H1 (cell line): ENCODE measurements around the gene ZNF232. TPM values are rescaled to one million over a fixed set of nuclear protein-coding genes. Genes with fewer than 3 reads are reported as not detected.

Experiments used
- CREB1 ChIP-seq: IDR thresholded peaks from 2 replicates; pipeline ENCODE4 v1.6.1; 2012; ENCODE audit warnings: inconsistent platforms
- FOSL1 ChIP-seq: IDR thresholded peaks from 2 replicates; pipeline ENCODE4 v1.6.1; 2011; ENCODE audit warnings: mild to moderate bottlenecking, low read depth, low read length, moderate library complexity; ENCODE audit not compliant: insufficient read depth
- JUND ChIP-seq: IDR thresholded peaks from 2 replicates; pipeline ENCODE4 v1.6.1; 2011; ENCODE audit warnings: mild to moderate bottlenecking, improper control_type of control experiment, low read length
- KDM4A ChIP-seq: IDR thresholded peaks from one replicate; pipeline ENCODE4 v1.7.1; 2012; ENCODE audit warnings: low read depth, mild to moderate bottlenecking, moderate library complexity, low read length, inconsistent platforms; ENCODE audit not compliant: severe bottlenecking
- polyA plus RNA-seq, 7 experiments: library from polyadenylated mRNA; depleted of rRNA in 3 of 7; stranded (reverse) in 5 of 7; unstranded in 2 of 7; fragments of >200 nt in 5 of 7; fragments of 200-250 nt in 2 of 7; gene quantifications; 1 replicate in 5 of 7; 2 replicates in 1 of 7; 4 replicates in 1 of 7; pipeline versions ENCODE4 v1.2.1 to v1.2.3, GENCODE V29; 2011 to 2013; ENCODE audit warnings: missing spikeins in 2 of 7, mixed read lengths in 2 of 7
- total RNA-seq: library from RNA; stranded (reverse); fragmentation: NEBNext Ultra II Directional; extraction: Animal tissue kit (Norgen Biotek cat#: 25700); gene quantifications from 2 replicates; pipeline ENCODE4 v1.2.1, GENCODE V29; 2021

ZNF232 gene
- total and polyA plus RNA-seq, 2 of the 8 experiments (the other 6 are each of a cell fraction or from before 2014, with no cell fraction given) = 11.1 to 41.0 TPM

- TF ChIP-seq KDM4A (no peak), JUND (no peak), FOSL1 (no peak), CREB1 (no peak)
These were observed 27.7 kb upstream of the ZNF232 start (continued) for GRCh38 chr17:5139458-5139732.
